GM12872 (cell line): ENCODE data around the gene GTF2F2.

Source experiments
- TF ChIP-seq, protein P1 (sequence below): IDR thresholded peaks from 3 replicates; pipeline ENCODE4 v1.5.1; 2011; ENCODE audit warnings: low read depth, mild to moderate bottlenecking, low read length, moderate library complexity; ENCODE audit not compliant: insufficient read depth

Gene GTF2F2

DNA sequence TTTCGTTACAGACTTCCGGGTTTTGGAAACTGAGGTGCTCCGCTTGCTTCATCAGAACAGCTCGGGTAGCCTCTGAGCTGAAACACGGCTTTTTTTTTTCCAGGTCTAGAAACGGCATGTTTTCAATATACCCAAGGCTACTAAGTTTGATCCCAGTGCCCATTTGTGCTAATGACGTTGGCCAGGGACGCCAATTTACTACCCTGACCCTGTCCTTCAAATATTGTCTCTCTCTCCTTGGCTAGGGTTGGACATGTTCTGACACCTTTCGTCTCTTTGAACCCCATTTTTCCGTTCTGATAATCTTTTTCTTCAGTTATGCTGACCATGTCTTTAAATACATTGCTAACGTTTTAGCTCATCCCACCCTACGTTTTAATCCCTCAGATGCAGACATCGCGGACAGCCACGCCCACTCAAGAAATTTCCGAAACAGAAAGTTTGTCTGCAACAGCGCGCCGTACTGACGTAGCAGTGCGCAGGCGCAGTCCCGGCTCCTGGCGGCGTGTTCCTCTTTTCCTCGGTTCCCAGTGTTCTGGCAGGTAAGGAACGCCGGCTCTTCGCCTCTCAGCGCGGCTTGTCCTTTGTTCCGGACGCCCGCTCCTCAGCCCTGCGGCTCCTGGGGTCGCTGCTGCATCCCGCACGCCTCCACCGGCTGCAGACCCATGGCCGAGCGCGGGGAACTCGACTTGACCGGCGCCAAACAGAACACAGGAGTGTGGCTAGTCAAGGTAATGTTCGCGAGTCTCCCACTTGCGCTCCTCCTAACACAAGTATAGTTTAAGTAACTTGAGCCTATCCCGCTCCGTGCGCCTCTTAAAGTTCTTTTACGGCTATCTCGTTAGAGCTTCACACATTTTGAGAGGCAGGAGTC lies at the start of gene GTF2F2:
TSS of gene GTF2F2 (plus strand) at position 520 of the 874 bp plus-strand sequence. CDS start at position 666, 146 bp downstream.
- TF ChIP-seq, protein P1, sequence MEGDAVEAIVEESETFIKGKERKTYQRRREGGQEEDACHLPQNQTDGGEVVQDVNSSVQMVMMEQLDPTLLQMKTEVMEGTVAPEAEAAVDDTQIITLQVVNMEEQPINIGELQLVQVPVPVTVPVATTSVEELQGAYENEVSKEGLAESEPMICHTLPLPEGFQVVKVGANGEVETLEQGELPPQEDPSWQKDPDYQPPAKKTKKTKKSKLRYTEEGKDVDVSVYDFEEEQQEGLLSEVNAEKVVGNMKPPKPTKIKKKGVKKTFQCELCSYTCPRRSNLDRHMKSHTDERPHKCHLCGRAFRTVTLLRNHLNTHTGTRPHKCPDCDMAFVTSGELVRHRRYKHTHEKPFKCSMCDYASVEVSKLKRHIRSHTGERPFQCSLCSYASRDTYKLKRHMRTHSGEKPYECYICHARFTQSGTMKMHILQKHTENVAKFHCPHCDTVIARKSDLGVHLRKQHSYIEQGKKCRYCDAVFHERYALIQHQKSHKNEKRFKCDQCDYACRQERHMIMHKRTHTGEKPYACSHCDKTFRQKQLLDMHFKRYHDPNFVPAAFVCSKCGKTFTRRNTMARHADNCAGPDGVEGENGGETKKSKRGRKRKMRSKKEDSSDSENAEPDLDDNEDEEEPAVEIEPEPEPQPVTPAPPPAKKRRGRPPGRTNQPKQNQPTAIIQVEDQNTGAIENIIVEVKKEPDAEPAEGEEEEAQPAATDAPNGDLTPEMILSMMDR: no peak

DNA sequence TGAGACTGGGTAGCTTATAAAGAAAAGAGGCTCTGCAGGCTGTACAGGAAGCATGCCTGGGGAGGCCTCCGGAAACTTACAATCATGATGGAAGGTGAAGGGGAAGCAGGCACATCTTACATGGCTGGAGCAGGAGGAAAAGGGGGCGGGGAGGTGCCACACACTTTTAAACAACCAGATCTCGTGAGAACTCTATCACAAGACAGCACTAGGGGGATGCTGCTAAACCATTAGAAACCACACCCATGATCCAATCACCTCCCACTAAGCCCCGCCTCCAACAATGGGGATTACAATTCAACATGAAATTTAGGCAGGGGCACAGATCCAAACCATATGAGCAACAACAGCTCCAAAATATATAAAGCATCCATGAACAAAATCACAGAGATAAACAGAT lies 46.5 kb upstream of the GTF2F2 start:
- TF ChIP-seq, protein P1: no peak

- TF ChIP-seq, protein P1: no peak
Measured at GRCh38 chr13:45074721-45075120, 45.6 kb upstream of the GTF2F2 start.

- TF ChIP-seq, protein P1: no peak
Measured at GRCh38 chr13:45078003-45078402, 42.3 kb upstream of the GTF2F2 start.

DNA sequence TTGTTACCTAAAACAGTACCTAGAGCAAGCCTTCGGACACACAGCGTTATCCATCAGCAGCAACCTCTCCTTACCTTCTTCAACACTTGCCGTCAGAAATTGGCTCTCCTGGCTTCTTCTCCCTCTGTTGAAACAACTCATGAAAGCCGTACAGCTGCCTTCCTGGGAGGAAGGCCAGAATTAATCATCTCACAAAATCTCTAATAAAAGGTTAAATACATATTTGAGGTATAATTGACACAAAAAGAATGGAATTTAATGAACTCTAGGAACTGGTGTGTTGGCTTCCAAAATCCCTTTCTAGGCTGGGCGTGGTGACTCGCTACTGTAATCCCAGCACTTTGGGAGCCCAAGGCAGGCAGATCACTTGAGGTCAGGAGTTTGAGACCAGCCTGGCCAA lies 37.3 kb upstream of the GTF2F2 start:
- TF ChIP-seq, protein P1: no peak

- TF ChIP-seq, protein P1: no peak
Measured at GRCh38 chr13:45084515-45084914, 35.8 kb upstream of the GTF2F2 start.

DNA sequence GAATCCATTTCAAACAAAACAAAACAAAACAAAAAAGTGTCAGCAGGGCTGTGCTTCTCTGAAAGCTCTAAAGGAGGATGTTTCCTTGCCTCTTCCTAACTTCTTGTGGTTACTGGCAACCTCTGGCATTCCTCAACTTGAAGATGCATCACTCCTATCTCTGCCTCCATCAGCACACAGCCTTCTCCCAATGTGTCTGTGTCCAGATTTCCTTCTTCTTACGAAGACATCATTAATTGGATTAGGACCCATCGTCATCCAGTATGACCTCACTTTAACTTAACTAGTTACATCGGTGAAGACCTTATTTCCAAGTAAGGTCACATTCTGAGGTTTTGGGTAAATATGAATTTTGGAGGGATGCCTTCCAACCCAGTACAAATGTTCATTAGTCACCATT lies 33.8 kb upstream of the GTF2F2 start:
- TF ChIP-seq, protein P1: no peak
